Measurements from ENCODE around the gene MEF2D. TPM values are rescaled to one million over a fixed set of nuclear protein-coding genes. Genes with fewer than 3 reads are reported as not detected.

Gene MEF2D
- total RNA-seq, 1 donor from 2014 or later: 51.0 TPM

DNA sequence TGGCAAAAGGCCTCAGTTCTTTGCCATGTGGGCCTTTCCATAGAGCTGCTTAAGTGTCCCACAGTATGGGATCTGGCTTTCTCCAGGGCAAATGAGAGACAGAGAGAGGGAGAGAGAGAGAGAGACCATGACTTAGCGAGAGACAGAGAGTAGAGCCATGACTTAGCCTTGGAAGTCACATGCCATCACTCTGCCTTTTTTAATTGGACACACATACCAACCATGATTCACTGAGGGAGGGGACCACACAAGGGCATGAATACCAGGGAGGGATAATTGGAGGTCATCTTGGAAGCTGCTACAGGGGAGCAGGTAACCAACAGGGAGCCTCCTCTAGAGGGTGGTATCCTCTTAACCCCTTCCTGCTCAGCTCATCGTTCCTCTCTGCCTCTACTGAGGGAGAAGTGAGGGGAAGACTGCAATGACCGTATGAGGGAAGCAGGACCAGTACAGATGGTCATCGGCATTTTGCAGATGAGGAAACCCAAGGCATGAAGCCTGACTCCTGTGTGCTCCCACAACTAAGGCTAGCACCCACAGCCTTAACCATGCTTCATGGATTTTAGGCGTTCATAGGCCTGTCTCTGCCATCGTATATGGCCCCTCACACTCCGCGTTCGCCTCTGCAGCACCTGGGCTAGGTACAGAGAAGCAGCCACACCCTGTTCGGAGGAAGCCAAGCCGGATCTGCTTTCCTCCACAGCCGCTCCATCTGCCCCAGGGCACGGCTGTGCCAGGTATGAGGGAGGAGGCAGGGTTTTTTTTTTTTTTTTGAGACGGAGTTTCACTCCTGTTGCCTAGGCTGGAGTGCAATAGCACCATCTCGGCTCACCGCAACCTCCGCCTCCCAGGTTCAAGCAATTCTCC lies 38.6 kb downstream of the MEF2D start:
- Histone ChIP-seq H3K36me3 (peaks cover 24% of the 10 kb centered on the region), H3K27me3 (ENCODE audit: low read depth) (no peaks in the 10 kb centered on the region), H3K4me1 (peaks cover 27% of the 10 kb centered on the region), H3K9me3 (no peaks in the 10 kb centered on the region), H3K4me3 (no peak overlapping the region), H3K27ac (no peak overlapping the region)
- intact Hi-C loops (cut with DNase I): no loop called here
- TF ChIP-seq, protein P1, sequence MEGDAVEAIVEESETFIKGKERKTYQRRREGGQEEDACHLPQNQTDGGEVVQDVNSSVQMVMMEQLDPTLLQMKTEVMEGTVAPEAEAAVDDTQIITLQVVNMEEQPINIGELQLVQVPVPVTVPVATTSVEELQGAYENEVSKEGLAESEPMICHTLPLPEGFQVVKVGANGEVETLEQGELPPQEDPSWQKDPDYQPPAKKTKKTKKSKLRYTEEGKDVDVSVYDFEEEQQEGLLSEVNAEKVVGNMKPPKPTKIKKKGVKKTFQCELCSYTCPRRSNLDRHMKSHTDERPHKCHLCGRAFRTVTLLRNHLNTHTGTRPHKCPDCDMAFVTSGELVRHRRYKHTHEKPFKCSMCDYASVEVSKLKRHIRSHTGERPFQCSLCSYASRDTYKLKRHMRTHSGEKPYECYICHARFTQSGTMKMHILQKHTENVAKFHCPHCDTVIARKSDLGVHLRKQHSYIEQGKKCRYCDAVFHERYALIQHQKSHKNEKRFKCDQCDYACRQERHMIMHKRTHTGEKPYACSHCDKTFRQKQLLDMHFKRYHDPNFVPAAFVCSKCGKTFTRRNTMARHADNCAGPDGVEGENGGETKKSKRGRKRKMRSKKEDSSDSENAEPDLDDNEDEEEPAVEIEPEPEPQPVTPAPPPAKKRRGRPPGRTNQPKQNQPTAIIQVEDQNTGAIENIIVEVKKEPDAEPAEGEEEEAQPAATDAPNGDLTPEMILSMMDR (IDR thresholded peaks at IDR 0.05): no peak
- no peak for ATAC-seq
- no peak for DNase-seq

DNA sequence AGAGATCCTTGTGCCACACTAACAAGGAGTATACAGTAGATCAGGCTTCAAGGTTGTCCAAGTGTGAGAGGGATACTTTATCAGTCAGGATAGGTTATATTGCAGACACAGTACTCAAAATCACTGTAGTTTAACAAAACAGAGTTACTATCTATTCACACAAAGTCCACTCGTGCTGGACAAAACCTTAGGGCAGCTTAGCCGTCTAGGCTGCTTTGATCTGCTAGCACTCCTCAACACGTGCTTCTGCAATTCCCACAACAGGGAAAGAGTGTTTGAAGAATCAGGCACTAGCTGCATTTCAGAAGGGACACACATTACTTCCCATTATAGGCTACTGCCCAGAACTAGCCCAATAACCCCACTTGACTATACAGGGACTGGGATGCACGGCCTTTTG lies 39.5 kb downstream of the MEF2D start:
- H3K27me3 ChIP-seq (ENCODE audit: low read depth): no peaks in the 10 kb centered on the region

DNA sequence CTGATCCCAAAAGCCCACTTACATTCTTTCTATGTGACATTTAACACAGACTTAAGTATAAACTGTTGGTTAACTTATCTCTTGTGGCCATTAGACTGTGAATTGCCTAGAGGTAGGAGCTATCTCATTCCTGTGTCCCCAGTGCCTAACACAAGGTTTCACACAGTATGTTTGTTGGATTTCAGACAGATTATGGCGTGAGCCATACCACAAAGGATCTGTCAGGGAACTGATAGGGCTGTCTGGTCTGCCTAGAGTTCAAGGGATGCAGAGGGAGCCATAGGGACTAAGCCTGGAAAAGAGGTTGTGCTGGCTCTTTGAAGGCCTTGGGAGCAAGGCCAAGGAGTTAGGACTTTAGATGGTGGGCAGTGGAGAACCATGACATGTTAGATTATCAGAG lies 40.0 kb downstream of the MEF2D start:
- Histone ChIP-seq H3K9me3 (no peaks in the 10 kb centered on the region), H3K36me3 (peaks cover 9% of the 10 kb centered on the region), H3K27me3 (ENCODE audit: low read depth) (no peaks in the 10 kb centered on the region), H3K27ac (no peak overlapping the region), H3K4me1 (peaks cover 21% of the 10 kb centered on the region), H3K4me3 (no peak overlapping the region)
- TF ChIP-seq, protein P1 (IDR thresholded peaks at IDR 0.05): no peak
- intact Hi-C loops (cut with DNase I): no loop called here
- no peak for ATAC-seq
- no peak for DNase-seq

More for the DNA sequence above, 39.5 kb downstream of the MEF2D start:
- peaks cover 25% of the 10 kb centered on the region for H3K4me1 ChIP-seq
- peaks cover 15% of the 10 kb centered on the region for H3K36me3 ChIP-seq
- TF ChIP-seq, protein P1 (IDR thresholded peaks at IDR 0.05): no peak
- no peak overlapping the region for H3K4me3 ChIP-seq
- intact Hi-C loops (cut with DNase I): no loop called here
- no peak for DNase-seq
- ATAC-seq: no peak
- H3K9me3 ChIP-seq: no peaks in the 10 kb centered on the region
- no peak overlapping the region for H3K27ac ChIP-seq

DNA sequence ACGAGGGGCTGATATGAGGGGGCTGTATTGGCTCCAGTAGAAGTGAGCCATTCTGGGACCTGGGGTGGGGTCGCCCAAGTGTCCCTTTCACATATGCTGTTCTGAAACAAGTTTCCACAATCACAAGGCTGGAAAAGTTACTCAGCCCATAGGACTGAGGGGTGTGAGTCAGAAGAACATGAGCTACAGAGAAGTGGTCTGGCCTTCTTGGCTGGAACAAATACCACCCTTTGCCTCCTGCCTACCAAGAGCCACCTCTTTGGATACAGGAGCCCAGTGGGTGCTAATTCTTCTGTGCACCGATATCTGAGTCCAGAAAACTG lies 42.4 kb downstream of the MEF2D start:
- intact Hi-C loops (cut with DNase I): no loop called here
- Histone ChIP-seq H3K4me3 (no peak overlapping the region), H3K27ac (peak overlapping the region; percentile 98), H3K9me3 (no peaks in the 10 kb centered on the region), H3K4me1 (peaks cover 4% of the 10 kb centered on the region), H3K27me3 (ENCODE audit: low read depth) (no peaks in the 10 kb centered on the region), H3K36me3 (no peaks in the 10 kb centered on the region)
- TF ChIP-seq, protein P1 (IDR thresholded peaks at IDR 0.05): no peak
- no peak for ATAC-seq
- no peak for DNase-seq

DNA sequence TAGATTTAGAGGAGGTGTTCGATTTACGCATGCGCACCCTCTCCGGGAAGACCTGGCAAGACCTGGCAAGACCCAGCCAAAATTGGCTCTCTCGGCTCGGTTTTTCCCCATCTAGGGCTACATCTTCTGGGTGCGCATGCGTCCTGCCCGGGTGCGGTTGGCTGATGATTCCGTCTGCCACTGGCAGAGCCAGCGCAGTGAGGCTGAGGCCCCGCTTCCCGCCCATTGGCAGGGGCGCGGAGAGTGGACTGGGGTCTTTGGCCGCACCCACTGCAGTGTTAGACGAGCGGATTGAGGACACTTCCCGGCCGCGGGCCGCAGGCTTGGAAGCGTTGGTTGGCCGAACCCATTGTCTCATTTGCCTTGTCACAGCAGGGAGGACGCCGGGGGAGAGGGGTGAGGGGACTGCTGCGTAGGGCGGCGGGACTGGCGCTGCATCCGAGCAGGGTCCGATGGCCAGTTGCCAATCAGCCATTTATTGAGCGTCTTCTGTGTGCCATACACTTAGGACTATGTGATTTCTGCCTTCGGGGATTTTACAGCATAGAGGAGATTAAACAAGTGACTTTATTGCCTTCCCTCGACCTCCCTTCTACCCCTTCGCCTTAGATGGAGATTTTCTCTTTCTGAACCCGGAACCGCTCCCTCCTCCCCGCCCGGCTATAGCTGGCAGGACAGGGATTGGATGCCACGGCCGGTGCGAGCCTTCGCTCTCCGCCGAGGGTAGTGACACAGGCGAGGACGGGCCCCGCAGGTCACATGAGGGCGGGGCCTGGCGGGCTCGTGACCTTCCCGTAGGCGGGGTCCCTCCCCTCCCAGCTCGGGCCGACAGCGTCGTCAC lies 43.7 kb downstream of the MEF2D start:
- DNase-seq (peak; percentile 98), ATAC-seq (peak; percentile 97 to 98)
- H3K27me3 ChIP-seq (ENCODE audit: low read depth): no peaks in the 10 kb centered on the region
- peaks cover 4% of the 10 kb centered on the region for H3K4me1 ChIP-seq
- peak overlapping the region; percentile 72 for H3K4me3 ChIP-seq
- no peaks in the 10 kb centered on the region for H3K9me3 ChIP-seq
- peak overlapping the region; percentile 98 for H3K27ac ChIP-seq
- H3K36me3 ChIP-seq: no peaks in the 10 kb centered on the region
- intact Hi-C loops (cut with DNase I): no loop called here
- TF ChIP-seq, protein P1 (IDR thresholded peaks at IDR 0.05): no peak
